KMS-11 (cell line): ENCODE measurements around the gene EIF2B5.
A peak's percentile ranks its signal among the peaks of the same experiment; 100 is the strongest.

Experiments
- H2AFZ ChIP-seq: fragments of 200-600 bp; sonication (generic); 2 replicates; pipeline ENCODE4 v1.6.1; 2016; ENCODE audit warnings: antibody characterized with exemption, mixed run types, low read depth
- H3K27ac ChIP-seq: fragments of 200-600 bp; sonication (generic); 2 replicates; pipeline ENCODE4 v1.6.1; 2016; ENCODE audit warnings: mild to moderate bottlenecking, mixed run types
- H3K27me3 ChIP-seq: fragments of 200-600 bp; sonication (generic); 2 replicates; pipeline ENCODE4 v1.6.1; 2017; ENCODE audit warnings: mild to moderate bottlenecking, low read depth, mixed run types, moderate library complexity; ENCODE audit not compliant: insufficient read depth
- H3K36me3 ChIP-seq: fragments of 200-600 bp; sonication (generic); 2 replicates; pipeline ENCODE4 v1.6.1; 2017; ENCODE audit warnings: mild to moderate bottlenecking, mixed run types; ENCODE audit not compliant: insufficient read depth
- H3K4me1 ChIP-seq: fragments of 200-600 bp; sonication (generic); 2 replicates; pipeline ENCODE4 v1.6.1; 2016; ENCODE audit warnings: mild to moderate bottlenecking, low read depth, mixed run types; ENCODE audit not compliant: poor library complexity, severe bottlenecking
- H3K4me2 ChIP-seq: fragments of 200-600 bp; sonication (generic); 2 replicates; pipeline ENCODE4 v1.7.0; 2016; ENCODE audit warnings: mild to moderate bottlenecking, mixed run types
- H3K4me3 ChIP-seq: fragments of 200-600 bp; sonication (generic); IDR thresholded peaks from 2 replicates; pipeline ENCODE4 v1.6.1; 2017; ENCODE audit warnings: low read depth, low read length, mixed read lengths; ENCODE audit not compliant: insufficient read depth
- H3K79me2 ChIP-seq: fragments of 200-600 bp; sonication (generic); 2 replicates; pipeline ENCODE4 v1.6.1; 2016; ENCODE audit warnings: low read depth, mixed run types; ENCODE audit not compliant: insufficient read depth
- H3K9ac ChIP-seq: fragments of 200-600 bp; sonication (generic); 2 replicates; pipeline ENCODE4 v1.6.1; 2016; ENCODE audit warnings: mild to moderate bottlenecking, mixed run types
- H4K20me1 ChIP-seq: fragments of 200-600 bp; sonication (generic); 2 replicates; pipeline ENCODE4 v1.6.1; 2016; ENCODE audit warnings: mild to moderate bottlenecking, mixed run types; ENCODE audit not compliant: insufficient read depth
- CTCF ChIP-seq: fragments of 200-600 bp; sonication (generic); conservative IDR thresholded peaks from 2 replicates; pipeline ENCODE4 v1.6.1; 2017; ENCODE audit warnings: low read depth, mild to moderate bottlenecking, antibody characterized with exemption, low read length, moderate library complexity, mixed read lengths

EIF2B5 gene

GRCh38 chr3:184097556-184097955, 37.6 kb upstream of the EIF2B5 start:
- Histone ChIP-seq H3K79me2 (no peaks in the 10 kb centered on the region), H3K36me3 (no peaks in the 10 kb centered on the region), H3K4me2 (no peak overlapping the region), H3K27me3 (no peaks in the 10 kb centered on the region), H3K4me3 (no peak overlapping the region), H3K9ac (no peak overlapping the region), H3K4me1 (no peaks in the 10 kb centered on the region), H4K20me1 (no peaks in the 10 kb centered on the region), H2AFZ (no peak overlapping the region), H3K27ac (no peak overlapping the region)
- no peak for TF ChIP-seq CTCF

- Histone ChIP-seq H3K4me3 (no peak overlapping the region), H3K27ac (no peak overlapping the region), H4K20me1 (no peaks in the 10 kb centered on the region), H3K9ac (no peak overlapping the region), H3K36me3 (no peaks in the 10 kb centered on the region), H3K27me3 (no peaks in the 10 kb centered on the region), H2AFZ (no peak overlapping the region), H3K4me2 (no peak overlapping the region), H3K4me1 (no peaks in the 10 kb centered on the region), H3K79me2 (no peaks in the 10 kb centered on the region)
- no peak for TF ChIP-seq CTCF
Observed at GRCh38 chr3:184099806-184100686, 35.1 kb upstream of the EIF2B5 start.

DNA sequence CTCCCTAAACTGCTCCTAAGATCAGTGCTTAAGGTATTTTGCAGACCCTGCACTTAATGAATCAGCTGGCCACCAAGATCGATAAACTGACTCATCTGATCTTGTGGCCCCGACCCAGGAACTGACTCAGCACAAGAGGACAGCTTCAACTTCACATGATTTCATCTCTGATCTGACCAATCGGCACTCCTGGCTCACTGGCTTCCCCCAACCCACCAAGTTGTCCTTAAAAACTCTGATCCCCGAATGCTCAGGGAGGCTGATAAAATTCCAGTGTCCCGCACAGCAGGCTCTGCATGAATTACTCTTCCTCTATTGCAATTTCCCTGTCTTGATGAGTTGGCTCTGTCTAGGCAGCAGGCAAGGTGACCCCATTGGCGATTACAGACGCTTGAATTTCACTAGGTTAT, 24.8 kb upstream of the EIF2B5 start:
- H2AFZ ChIP-seq = 0 out of 2 replicates have a peak overlapping the region, but pooled peaks have one; percentile 2

GRCh38 chr3:184116017-184116416, 19.1 kb upstream of the EIF2B5 start:
- Histone ChIP-seq H3K27ac (no peak overlapping the region), H3K9ac (no peak overlapping the region), H2AFZ (no peak overlapping the region), H3K4me2 (no peak overlapping the region), H3K4me1 (no peaks in the 10 kb centered on the region), H3K4me3 (no peak overlapping the region), H3K79me2 (no peaks in the 10 kb centered on the region), H3K36me3 (no peaks in the 10 kb centered on the region), H4K20me1 (no peaks in the 10 kb centered on the region), H3K27me3 (no peaks in the 10 kb centered on the region)
- no peak for TF ChIP-seq CTCF

More for the DNA sequence above, 24.8 kb upstream of the EIF2B5 start:
- no peak for TF ChIP-seq CTCF
- no peak overlapping the region for H3K27ac ChIP-seq
- no peak overlapping the region for H3K4me3 ChIP-seq
- no peaks in the 10 kb centered on the region for H3K4me1 ChIP-seq
- no peaks in the 10 kb centered on the region for H3K27me3 ChIP-seq
- no peak overlapping the region for H3K4me2 ChIP-seq
- no peaks in the 10 kb centered on the region for H3K79me2 ChIP-seq
- no peak overlapping the region for H3K9ac ChIP-seq
- H4K20me1 ChIP-seq = no peaks in the 10 kb centered on the region
- no peaks in the 10 kb centered on the region for H3K36me3 ChIP-seq
